ENCODE measurements around the gene MND1. TPM values are rescaled to one million over a fixed set of nuclear protein-coding genes. Genes with fewer than 3 reads are reported as not detected.

The MND1 gene
- total RNA-seq, 2 donors from 2014 or later, result 15.4 to 30.3 TPM

GRCh38 chr4:153349206-153349805, 4.8 kb downstream of the MND1 start:
- peaks cover 7% of the 10 kb centered on the region for H3K27me3 Mint-ChIP-seq (ENCODE audit: insufficient read depth)
- no peak for TF ChIP-seq CTCF (conservative IDR thresholded peaks at IDR 0.05)
- peaks cover 22% of the 10 kb centered on the region for H3K4me1 Mint-ChIP-seq
- no peaks in the 10 kb centered on the region for H3K9me3 Mint-ChIP-seq
- 82 to 88% methylated on average over 1 of the region's 1 CpG for WGBS, 2 experiments (ENCODE audit: insufficient coverage in 1 of 2, insufficient read length in 1 of 2)
- DNase-seq, result no peak
- Histone ChIP-seq H3K27ac (ENCODE audit: low read depth, low read length) (no peak overlapping the region), H3K36me3 (ENCODE audit: control insufficient read depth, insufficient read depth, low read length) (peaks cover 6% of the 10 kb centered on the region), H3K4me1 (ENCODE audit: control insufficient read depth, insufficient read depth, low read length) (no peaks in the 10 kb centered on the region), H3K4me3 (ENCODE audit: low read length) (no peak overlapping the region), H3K9ac (ENCODE audit: extremely low read depth, low read length, poor library complexity, severe bottlenecking) (no peak overlapping the region), H3K27me3 (ENCODE audit: control insufficient read depth, insufficient read depth, low read length, poor library complexity, severe bottlenecking) (no peaks in the 10 kb centered on the region), H3K9me3 (ENCODE audit: control insufficient read depth, low read length) (no peaks in the 10 kb centered on the region)
- no peak overlapping the region for H3K4me3 Mint-ChIP-seq
- H3K36me3 Mint-ChIP-seq (ENCODE audit: low read depth), result no peaks in the 10 kb centered on the region
- H3K27ac Mint-ChIP-seq, result no peak overlapping the region

GRCh38 chr4:153362184-153362583, 17.7 kb downstream of the MND1 start:
- no peak overlapping the region for H3K4me3 Mint-ChIP-seq
- H3K9ac ChIP-seq (ENCODE audit: extremely low read depth, low read length, poor library complexity, severe bottlenecking), result no peak overlapping the region
- no peak overlapping the region for H3K4me3 ChIP-seq (ENCODE audit: low read length)
- H3K9me3 Mint-ChIP-seq, result no peaks in the 10 kb centered on the region
- H3K27ac ChIP-seq (ENCODE audit: low read depth, low read length), result no peak overlapping the region
- WGBS, 2 experiments (ENCODE audit: insufficient coverage in 1 of 2, insufficient read length in 1 of 2), result 94 to 100% methylated on average over 1 to 3 of the region's 3 CpGs
- no peak for DNase-seq
- H3K4me1 Mint-ChIP-seq, result no peaks in the 10 kb centered on the region
- H3K27me3 ChIP-seq (ENCODE audit: control insufficient read depth, insufficient read depth, low read length, poor library complexity, severe bottlenecking), result no peaks in the 10 kb centered on the region
- H3K4me1 ChIP-seq (ENCODE audit: control insufficient read depth, insufficient read depth, low read length), result no peaks in the 10 kb centered on the region
- peaks cover 8% of the 10 kb centered on the region for H3K36me3 ChIP-seq (ENCODE audit: control insufficient read depth, insufficient read depth, low read length)
- TF ChIP-seq CTCF (conservative IDR thresholded peaks at IDR 0.05), result no peak
- H3K36me3 Mint-ChIP-seq (ENCODE audit: low read depth), result peaks cover 32% of the 10 kb centered on the region
- no peaks in the 10 kb centered on the region for H3K27me3 Mint-ChIP-seq (ENCODE audit: insufficient read depth)
- H3K27ac Mint-ChIP-seq, result no peak overlapping the region
- no peaks in the 10 kb centered on the region for H3K9me3 ChIP-seq (ENCODE audit: control insufficient read depth, low read length)

- H3K4me1 Mint-ChIP-seq, result no peaks in the 10 kb centered on the region
- Histone ChIP-seq H3K36me3 (ENCODE audit: control insufficient read depth, insufficient read depth, low read length) (peaks cover 4% of the 10 kb centered on the region), H3K4me1 (ENCODE audit: control insufficient read depth, insufficient read depth, low read length) (no peaks in the 10 kb centered on the region), H3K4me3 (ENCODE audit: low read length) (no peak overlapping the region), H3K9ac (ENCODE audit: extremely low read depth, low read length, poor library complexity, severe bottlenecking) (no peak overlapping the region), H3K9me3 (ENCODE audit: control insufficient read depth, low read length) (no peaks in the 10 kb centered on the region), H3K27me3 (ENCODE audit: control insufficient read depth, insufficient read depth, low read length, poor library complexity, severe bottlenecking) (no peaks in the 10 kb centered on the region), H3K27ac (ENCODE audit: low read depth, low read length) (no peak overlapping the region)
- no peak overlapping the region for H3K27ac Mint-ChIP-seq
- H3K27me3 Mint-ChIP-seq (ENCODE audit: insufficient read depth), result no peaks in the 10 kb centered on the region
- WGBS, 2 experiments (ENCODE audit: insufficient coverage in 1 of 2, insufficient read length in 1 of 2), result 92 to 98% methylated on average over 4 of the region's 4 CpGs
- H3K9me3 Mint-ChIP-seq, result no peaks in the 10 kb centered on the region
- peaks cover 35% of the 10 kb centered on the region for H3K36me3 Mint-ChIP-seq (ENCODE audit: low read depth)
- TF ChIP-seq CTCF (conservative IDR thresholded peaks at IDR 0.05), result no peak
- DNase-seq, result no peak
- H3K4me3 Mint-ChIP-seq, result no peak overlapping the region
Observed at GRCh38 chr4:153364061-153364460, 19.6 kb downstream of the MND1 start.
